SJSA1 (cell line): ENCODE data around the gene SPRR2G. TPM values are rescaled to one million over a fixed set of nuclear protein-coding genes. Genes with fewer than 3 reads are reported as not detected.
"Not testable (repeated sequence)": the region's sequence is repeated elsewhere in the genome, so short reads cannot be mapped to it uniquely, and the experiment has no call there.

ENCODE experiments used
- DNase-seq, 2 experiments: peaks; one replicate each; pipeline ENCODE4 v3.0.0-alpha.2; 2015 to 2020; ENCODE audit warnings: low spot score in 2 of 2, low read depth in 1 of 2
- H3K27ac ChIP-seq: fragments of 250-450 bp; sonication (Bioruptor Pico); 2 replicates; pipeline ENCODE4 v1.5.1; 2020; ENCODE audit warnings: mild to moderate bottlenecking, moderate library complexity
- H3K27me3 ChIP-seq: fragments of 250-450 bp; sonication (Bioruptor Pico); replicated peaks from 2 replicates; pipeline ENCODE4 v1.5.1; 2020; ENCODE audit warnings: mild to moderate bottlenecking, moderate library complexity
- H3K36me3 ChIP-seq: fragments of 250-450 bp; sonication (Bioruptor Pico); 2 replicates; pipeline ENCODE4 v1.5.1; 2020; ENCODE audit warnings: mild to moderate bottlenecking
- H3K4me1 ChIP-seq: fragments of 250-450 bp; sonication (Bioruptor Pico); replicated peaks from 2 replicates; pipeline ENCODE4 v1.6.1; 2021; ENCODE audit warnings: mild to moderate bottlenecking
- H3K4me3 ChIP-seq: fragments of 250-450 bp; sonication (Bioruptor Pico); 2 replicates; pipeline ENCODE4 v1.5.1; 2020; ENCODE audit warnings: mild to moderate bottlenecking
- H3K9me3 ChIP-seq: fragments of 250-450 bp; sonication (Bioruptor Pico); replicated peaks from 2 replicates; pipeline ENCODE4 v1.5.1; 2020; ENCODE audit warnings: mild to moderate bottlenecking
- total RNA-seq: library from RNA; depleted of rRNA; stranded (reverse); fragments of >200 nt; shearing (Covaris generic); gene quantifications from 2 replicates; pipeline ENCODE4 v1.2.3, GENCODE V29; 2014; rRNA removed

The SPRR2G gene
- not detected in 2 replicates for total RNA-seq

DNA sequence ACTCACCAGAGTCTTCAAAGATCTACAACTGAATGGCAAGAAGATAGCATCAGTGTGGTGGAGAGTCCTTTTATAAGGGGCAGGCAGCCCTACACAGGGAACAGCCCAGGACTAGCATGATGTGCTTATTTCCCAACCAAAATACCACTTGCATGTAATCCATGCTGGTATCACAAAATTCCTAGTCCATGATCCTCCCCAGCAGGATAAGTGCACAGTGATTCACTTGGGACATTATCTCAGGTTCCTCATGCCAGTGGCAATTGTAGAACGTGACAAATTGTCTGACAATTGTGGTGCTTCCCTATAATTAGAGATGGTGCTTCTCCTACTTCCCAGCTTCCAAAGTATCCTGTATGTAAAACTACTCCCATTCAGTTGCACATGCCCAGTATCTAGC is at the start of gene SPRR2G:
TSS of gene SPRR2G (minus strand) at position 45 of the 400 bp plus-strand sequence. CDS start 780 bp downstream, outside the sequence.
- Histone ChIP-seq H3K4me1 (no peaks in the 10 kb centered on the region), H3K4me3 (no peak within 1 kb of the TSS), H3K27me3 (peaks cover 17% of the 10 kb centered on the region; the same call in 1 of the 2 replicates), H3K9me3 (no peaks in the 10 kb centered on the region), H3K36me3 (no peaks in the 10 kb centered on the region), H3K27ac (no peak within 1 kb of the TSS)
- DNase-seq = no peak

DNA sequence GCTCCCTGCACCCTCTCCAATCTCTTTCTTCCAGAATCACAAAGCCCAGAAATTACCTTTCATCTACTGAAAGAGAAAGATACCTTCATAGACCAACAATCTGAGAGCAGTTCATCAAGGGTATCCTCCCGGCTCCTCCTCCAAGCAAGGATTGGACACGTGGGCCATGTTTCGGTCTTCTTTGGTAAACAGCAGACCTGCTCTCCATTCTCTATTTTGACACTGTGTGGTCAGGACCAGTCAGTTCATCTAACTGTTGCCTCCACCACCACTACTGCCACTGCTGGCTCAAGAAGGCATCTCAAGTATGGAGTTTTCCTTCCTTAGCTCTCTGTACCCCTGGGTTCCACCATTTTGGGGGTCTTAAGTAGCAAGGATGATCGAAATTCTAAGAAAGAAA is 44.5 kb upstream of the SPRR2G start:
- no peaks in the 10 kb centered on the region for H3K9me3 ChIP-seq
- H3K36me3 ChIP-seq = no peaks in the 10 kb centered on the region
- peaks cover 9% of the 10 kb centered on the region for H3K27me3 ChIP-seq
- DNase-seq = no peak
- no peak overlapping the region for H3K4me3 ChIP-seq
- no peaks in the 10 kb centered on the region for H3K4me1 ChIP-seq
- no peak overlapping the region for H3K27ac ChIP-seq

- Histone ChIP-seq H3K4me1 (no peaks in the 10 kb centered on the region), H3K4me3 (no peak overlapping the region), H3K27ac (no peak overlapping the region), H3K36me3 (no peaks in the 10 kb centered on the region), H3K27me3 (peaks cover 2% of the 10 kb centered on the region), H3K9me3 (no peaks in the 10 kb centered on the region)
- DNase-seq = no peak
Measured at GRCh38 chr1:153194331-153195050, 43.8 kb upstream of the SPRR2G start.

DNA sequence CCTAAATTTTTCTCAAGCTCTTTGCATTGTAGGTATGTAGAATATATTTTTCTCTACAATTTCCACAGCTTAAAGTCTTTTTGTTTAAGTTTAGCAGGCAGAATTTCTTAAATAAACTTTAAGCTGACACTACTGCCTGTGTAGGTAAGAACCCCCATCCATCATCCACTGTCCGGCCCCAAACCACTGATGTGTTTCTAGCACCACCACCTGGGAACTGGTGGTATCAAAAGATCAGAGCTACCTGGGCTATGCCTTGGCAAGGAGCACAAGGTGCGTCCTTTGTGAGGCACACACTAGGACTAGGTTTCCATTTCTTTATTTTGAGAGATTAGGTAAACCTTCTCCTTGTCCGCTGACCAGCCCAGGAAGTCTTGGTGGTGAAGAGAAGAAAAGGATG is 42.0 kb upstream of the SPRR2G start:
- Histone ChIP-seq H3K4me1 (no peaks in the 10 kb centered on the region), H3K36me3 (no peaks in the 10 kb centered on the region), H3K27ac (no peak overlapping the region), H3K27me3 (no peaks in the 10 kb centered on the region), H3K4me3 (no peak overlapping the region), H3K9me3 (no peaks in the 10 kb centered on the region)
- no peak for DNase-seq

- no peak overlapping the region for H3K4me3 ChIP-seq
- no peak overlapping the region for H3K27ac ChIP-seq
- H3K27me3 ChIP-seq = no peaks in the 10 kb centered on the region
- no peaks in the 10 kb centered on the region for H3K4me1 ChIP-seq
- no peaks in the 10 kb centered on the region for H3K36me3 ChIP-seq
- no peaks in the 10 kb centered on the region for H3K9me3 ChIP-seq
- no peak for DNase-seq
Measured at GRCh38 chr1:153190373-153190772, 39.7 kb upstream of the SPRR2G start.

- not testable (repeated sequence) for DNase-seq, H3K27me3 ChIP-seq, H3K36me3 ChIP-seq, H3K27ac ChIP-seq, H3K4me1 ChIP-seq, H3K4me3 ChIP-seq, H3K9me3 ChIP-seq
Measured at GRCh38 chr1:153188301-153188700, 37.6 kb upstream of the SPRR2G start.

- Histone ChIP-seq H3K27ac (no peak overlapping the region), H3K4me3 (no peak overlapping the region)
Measured at GRCh38 chr1:153180556-153180955, 29.9 kb upstream of the SPRR2G start.

GRCh38 chr1:153178922-153179321 is 28.2 kb upstream of the SPRR2G start:
- DNase-seq = no peak
- no peak overlapping the region for H3K4me3 ChIP-seq
- H3K36me3 ChIP-seq = no peaks in the 10 kb centered on the region
- H3K27me3 ChIP-seq = peaks cover 4% of the 10 kb centered on the region; the same call in 1 of the 2 replicates
- H3K27ac ChIP-seq = no peak overlapping the region
- no peaks in the 10 kb centered on the region for H3K4me1 ChIP-seq
- no peaks in the 10 kb centered on the region for H3K9me3 ChIP-seq

More at GRCh38 chr1:153180556-153180955, 29.9 kb upstream of the SPRR2G start:
- Histone ChIP-seq H3K27me3 (peaks cover 4% of the 10 kb centered on the region; the same call in 1 of the 2 replicates), H3K4me1 (no peaks in the 10 kb centered on the region), H3K36me3 (no peaks in the 10 kb centered on the region), H3K9me3 (no peaks in the 10 kb centered on the region)
- DNase-seq = no peak

- no peak overlapping the region for H3K4me3 ChIP-seq
- no peak overlapping the region for H3K27ac ChIP-seq
- no peak for DNase-seq
- H3K9me3 ChIP-seq = no peaks in the 10 kb centered on the region
- H3K36me3 ChIP-seq = no peaks in the 10 kb centered on the region
- no peaks in the 10 kb centered on the region for H3K4me1 ChIP-seq
- H3K27me3 ChIP-seq = peaks cover 4% of the 10 kb centered on the region; the same call in 1 of the 2 replicates
Measured at GRCh38 chr1:153174624-153175023, 23.9 kb upstream of the SPRR2G start.

- no peak overlapping the region for H3K4me3 ChIP-seq
- H3K4me1 ChIP-seq = no peaks in the 10 kb centered on the region
- H3K36me3 ChIP-seq = no peaks in the 10 kb centered on the region
- no peak for DNase-seq
- H3K27ac ChIP-seq = no peak overlapping the region
- H3K9me3 ChIP-seq = no peaks in the 10 kb centered on the region
- H3K27me3 ChIP-seq = no peaks in the 10 kb centered on the region
Measured at GRCh38 chr1:153168686-153169085, 18.0 kb upstream of the SPRR2G start.

- no peak for DNase-seq
- Histone ChIP-seq H3K4me3 (no peak overlapping the region), H3K9me3 (no peaks in the 10 kb centered on the region), H3K27ac (no peak overlapping the region), H3K27me3 (0 out of 2 replicates have a peak, but pooled peaks cover 7% of the 10 kb centered on the region), H3K4me1 (no peaks in the 10 kb centered on the region), H3K36me3 (no peaks in the 10 kb centered on the region)
Measured at GRCh38 chr1:153155541-153155940, 4.9 kb upstream of the SPRR2G start.

- no peaks in the 10 kb centered on the region for H3K36me3 ChIP-seq
- H3K27me3 ChIP-seq = peaks cover 15% of the 10 kb centered on the region; the same call in 1 of the 2 replicates
- H3K4me3 ChIP-seq = no peak overlapping the region
- DNase-seq = no peak
- no peaks in the 10 kb centered on the region for H3K4me1 ChIP-seq
- H3K9me3 ChIP-seq = no peaks in the 10 kb centered on the region
- no peak overlapping the region for H3K27ac ChIP-seq
Measured at GRCh38 chr1:153152481-153152880, 1.8 kb upstream of the SPRR2G start.

- Histone ChIP-seq H3K9me3 (no peaks in the 10 kb centered on the region), H3K4me3 (no peak overlapping the region), H3K27me3 (peaks cover 9% of the 10 kb centered on the region; the same call in 1 of the 2 replicates), H3K4me1 (no peaks in the 10 kb centered on the region), H3K27ac (no peak overlapping the region), H3K36me3 (no peaks in the 10 kb centered on the region)
- no peak for DNase-seq
Measured at GRCh38 chr1:153141377-153141776, 9.3 kb downstream of the SPRR2G start.

GRCh38 chr1:153140484-153140883 is 10.2 kb downstream of the SPRR2G start:
- DNase-seq = no peak
- H3K4me1 ChIP-seq = no peaks in the 10 kb centered on the region
- no peak overlapping the region for H3K4me3 ChIP-seq
- H3K27me3 ChIP-seq = peaks cover 12% of the 10 kb centered on the region; the same call in 1 of the 2 replicates
- H3K27ac ChIP-seq = no peak overlapping the region
- no peaks in the 10 kb centered on the region for H3K36me3 ChIP-seq
- no peaks in the 10 kb centered on the region for H3K9me3 ChIP-seq
